ENCODE results near the gene PSMD11.

GRCh38 chr17:32523827-32524552, 79.7 kb downstream of the PSMD11 start:
- no peak for TF ChIP-seq CTCF (IDR thresholded peaks at IDR 0.05)
- TF ChIP-seq POLR2A (IDR thresholded peaks at IDR 0.05), result no peak

All from uterus (tissue), 2 donors.